GM21367 (cell line): ENCODE results near the gene MUC5B.
"Not testable (repeated sequence)": the region's sequence is repeated elsewhere in the genome, so short reads cannot be mapped to it uniquely, and the experiment has no call there.

Experiments
- ATAC-seq: cut with Tn5 transposase; IDR thresholded peaks from one replicate; pipeline ENCODE4 v1.9.1; 2021; ENCODE audit not compliant: unreplicated experiment

Gene MUC5B

GRCh38 chr11:1245717-1246116 is 22.9 kb downstream of the MUC5B start:
- ATAC-seq = not testable (repeated sequence)

GRCh38 chr11:1246301-1246700 is 23.4 kb downstream of the MUC5B start:
- ATAC-seq = not testable (repeated sequence)

- ATAC-seq = not testable (repeated sequence)
These were observed 24.2 kb downstream of the MUC5B start for GRCh38 chr11:1247026-1247425.

GRCh38 chr11:1248951-1249350 is 26.1 kb downstream of the MUC5B start:
- not testable (repeated sequence) for ATAC-seq

GRCh38 chr11:1250411-1250810 is 27.5 kb downstream of the MUC5B start:
- not testable (repeated sequence) for ATAC-seq

GRCh38 chr11:1251236-1251770 is 28.4 kb downstream of the MUC5B start:
- no peak for ATAC-seq

GRCh38 chr11:1252371-1253102 is 29.7 kb downstream of the MUC5B start:
- no peak for ATAC-seq

GRCh38 chr11:1253103-1253485 is 30.2 kb downstream of the MUC5B start:
- ATAC-seq = no peak

GRCh38 chr11:1254086-1254648 is 31.3 kb downstream of the MUC5B start:
- ATAC-seq = no peak

- no peak for ATAC-seq
These were observed 31.9 kb downstream of the MUC5B start for GRCh38 chr11:1254733-1255132.

GRCh38 chr11:1255151-1255550 is 32.3 kb downstream of the MUC5B start:
- no peak for ATAC-seq

- ATAC-seq = no peak
These were observed 33.6 kb downstream of the MUC5B start for GRCh38 chr11:1256257-1257045.

- no peak for ATAC-seq
These were observed 34.5 kb downstream of the MUC5B start for GRCh38 chr11:1257366-1257765.

- no peak for ATAC-seq
These were observed 35.0 kb downstream of the MUC5B start for GRCh38 chr11:1257916-1258315.

GRCh38 chr11:1258401-1259075 is 35.7 kb downstream of the MUC5B start:
- no peak for ATAC-seq

- ATAC-seq = no peak
These were observed 36.2 kb downstream of the MUC5B start for GRCh38 chr11:1259076-1259461.

GRCh38 chr11:1259561-1259960 is 36.7 kb downstream of the MUC5B start:
- no peak for ATAC-seq

- ATAC-seq = no peak
These were observed 37.2 kb downstream of the MUC5B start for GRCh38 chr11:1260023-1260501.

GRCh38 chr11:1260620-1261019 is 37.8 kb downstream of the MUC5B start:
- ATAC-seq = no peak

- no peak for ATAC-seq
These were observed 38.6 kb downstream of the MUC5B start for GRCh38 chr11:1261241-1262071.
